CD14-positive monocyte (primary cell): ENCODE results near the gene BCL2L2. TPM values are rescaled to one million over a fixed set of nuclear protein-coding genes. Genes with fewer than 3 reads are reported as not detected.

Experiments used
- DNase-seq, 3 donors: peaks; one replicate each; pipeline ENCODE4 v3.0.0-alpha.2; 2011 to 2022
- H2AFZ ChIP-seq: 2 replicates; pipeline ENCODE4 v1.6.0; 2012; ENCODE audit warnings: mild to moderate bottlenecking, low read depth, low read length, inconsistent platforms; ENCODE audit not compliant: insufficient read depth, poor library complexity, severe bottlenecking
- H3K27ac ChIP-seq, 2 donors: 1 replicate in 1 of 2; 2 replicates in 1 of 2; pipeline ENCODE4 v1.5.1; 2012 to 2013; ENCODE audit warnings: low read length in 2 of 2, control low read depth in 1 of 2, inconsistent platforms in 1 of 2, low read depth in 1 of 2, mild to moderate bottlenecking in 1 of 2
- H3K27me3 ChIP-seq, 2 donors: one replicate each; pipeline versions ENCODE4 v1.6.0 to v1.6.1; 2011 to 2013; ENCODE audit warnings: low read length in 2 of 2; ENCODE audit not compliant: control insufficient read depth in 2 of 2, insufficient read depth in 2 of 2
- H3K36me3 ChIP-seq, 2 donors: replicated peaks in 1 of 2; 1 replicate in 1 of 2; 2 replicates in 1 of 2; pipeline versions ENCODE4 v1.5.1 to v1.6.1; 2012 to 2013; ENCODE audit warnings: low read length in 2 of 2, control low read depth in 1 of 2, inconsistent platforms in 1 of 2, mild to moderate bottlenecking in 1 of 2; ENCODE audit not compliant: insufficient read depth in 2 of 2, control insufficient read depth in 1 of 2
- H3K4me1 ChIP-seq, 2 donors: 1 replicate in 1 of 2; 2 replicates in 1 of 2; pipeline versions ENCODE4 v1.5.1 to v1.6.1; 2012 to 2013; ENCODE audit warnings: low read length in 2 of 2, control low read depth in 1 of 2, inconsistent platforms in 1 of 2, mild to moderate bottlenecking in 1 of 2, moderate library complexity in 1 of 2; ENCODE audit not compliant: insufficient read depth in 2 of 2, control insufficient read depth in 1 of 2
- H3K4me2 ChIP-seq: replicated peaks from 2 replicates; pipeline ENCODE3; 2012; ENCODE audit warnings: low read length, moderate library complexity, mild to moderate bottlenecking; ENCODE audit not compliant: poor library complexity, severe bottlenecking; ENCODE audit errors: extremely low read depth
- H3K4me3 ChIP-seq, 3 experiments: fragments of 200-600 bp in 1 of 3; sonication (generic) in 1 of 3; replicated peaks in 1 of 3; 1 replicate in 2 of 3; 2 replicates in 1 of 3; pipeline ENCODE4 v1.5.1; 2011 to 2013; ENCODE audit warnings: low read length in 3 of 3, mild to moderate bottlenecking in 3 of 3, control low read depth in 2 of 3, low read depth in 2 of 3, inconsistent platforms in 1 of 3, moderate library complexity in 1 of 3
- H3K79me2 ChIP-seq: 2 replicates; pipeline ENCODE4 v1.6.0; 2012; ENCODE audit warnings: mild to moderate bottlenecking, control low read depth, inconsistent platforms, low read length, moderate library complexity; ENCODE audit not compliant: insufficient read depth
- H3K9ac ChIP-seq: 2 replicates; pipeline ENCODE4 v1.6.0; 2017; ENCODE audit warnings: low read length, mild to moderate bottlenecking; ENCODE audit not compliant: insufficient read depth, poor library complexity, severe bottlenecking
- H3K9me3 ChIP-seq, 2 donors: replicated peaks in 1 of 2; 1 replicate in 1 of 2; 2 replicates in 1 of 2; pipeline versions ENCODE4 v1.5.1 to v1.6.1; 2012 to 2013; ENCODE audit warnings: low read length in 2 of 2, control low read depth in 1 of 2; ENCODE audit not compliant: control insufficient read depth in 1 of 2, insufficient read depth in 1 of 2
- H4K20me1 ChIP-seq: 2 replicates; pipeline ENCODE4 v1.6.0; 2012; ENCODE audit warnings: mild to moderate bottlenecking, low read length, control low read depth, moderate library complexity; ENCODE audit not compliant: insufficient read depth
- H3K27ac Mint-ChIP-seq, 7 donors: one replicate each; pipeline ENCODE4 v1.8.0; 2020; ENCODE audit warnings: mild to moderate bottlenecking in 7 of 7, mixed read lengths in 7 of 7, moderate library complexity in 6 of 7, inconsistent platforms in 2 of 7
- H3K27me3 Mint-ChIP-seq, 3 donors: one replicate each; pipeline ENCODE4 v1.8.0; 2021 to 2022; ENCODE audit warnings: low read depth in 3 of 3, mild to moderate bottlenecking in 3 of 3, mixed read lengths in 3 of 3, moderate library complexity in 3 of 3, inconsistent platforms in 1 of 3
- H3K36me3 Mint-ChIP-seq, 2 donors: one replicate each; pipeline ENCODE4 v1.8.0; 2020; ENCODE audit warnings: mixed read lengths in 2 of 2, inconsistent platforms in 1 of 2, mild to moderate bottlenecking in 1 of 2
- H3K4me1 Mint-ChIP-seq: one replicate; pipeline ENCODE4 v1.8.0; 2020; ENCODE audit warnings: mild to moderate bottlenecking, mixed read lengths
- H3K4me3 Mint-ChIP-seq, 2 donors: one replicate each; pipeline ENCODE4 v1.8.0; 2020; ENCODE audit warnings: mild to moderate bottlenecking in 2 of 2, mixed read lengths in 2 of 2, moderate library complexity in 1 of 2
- H3K9me3 Mint-ChIP-seq, 7 donors: one replicate each; pipeline ENCODE4 v1.8.0; 2020 to 2022; ENCODE audit warnings: mixed read lengths in 7 of 7, mild to moderate bottlenecking in 6 of 7, moderate library complexity in 6 of 7, inconsistent platforms in 2 of 7
- CTCF ChIP-seq: fragments of 200-600 bp; IDR thresholded peaks from one replicate; pipeline ENCODE4 v1.8.0; 2022; ENCODE audit warnings: antibody characterized with exemption, mild to moderate bottlenecking
- WGBS: methylation state at CpG from one replicate; pipeline ENCODE4 v1.1.5; 2013; ENCODE audit warnings: missing lambda C conversion rate; ENCODE audit not compliant: insufficient coverage; 5-methylcytosine and 5-hydroxymethylcytosine counted together
- intact Hi-C, 2 donors: fragments of 100-400 bp; cut with micrococcal nuclease; formaldehyde crosslinking; loops; one replicate each; pipeline versions ENCODE4 v1.15.0 to v1.15.1; 2023
- polyA plus RNA-seq, 3 donors: library from polyadenylated mRNA; depleted of rRNA in 1 of 3; unstranded in 2 of 3; stranded (reverse) in 1 of 3; fragments of 300-500 nt in 2 of 3; fragments of >200 nt in 1 of 3; fragmentation: Illumina TruSeq in 2 of 3; gene quantifications; 1 replicate in 2 of 3; 2 replicates in 1 of 3; pipeline ENCODE4 v1.2.3, GENCODE V29; 2012 to 2021

BCL2L2 gene
- polyA plus RNA-seq, 3 donors: 0.90 to 23.7 (median 1.4) TPM

GRCh38 chr14:23326491-23327332 is 20.1 kb downstream of the BCL2L2 start:
- Histone ChIP-seq H3K9ac (no peak overlapping the region), H3K27me3 (no peaks in the 10 kb centered on the region), H3K4me1 (peaks cover 12 to 13% of the 10 kb centered on the region in 2 donors)

More at GRCh38 chr14:23326491-23327332, 20.1 kb downstream of the BCL2L2 start:
- WGBS: 90% methylated on average over 5 of the region's 13 CpGs
- Histone ChIP-seq H4K20me1 (peaks cover 24% of the 10 kb centered on the region), H3K36me3 (peaks cover 27 to 37% of the 10 kb centered on the region in 2 donors), H3K4me2 (no peak overlapping the region), H2AFZ (no peak overlapping the region), H3K4me3 (no peak overlapping the region), H3K9me3 (no peaks in the 10 kb centered on the region), H3K27ac (no peak overlapping the region), H3K79me2 (peaks cover 24% of the 10 kb centered on the region)
- H3K36me3 Mint-ChIP-seq: peaks cover 33 to 36% of the 10 kb centered on the region in 2 donors
- no peak for TF ChIP-seq CTCF
- H3K4me3 Mint-ChIP-seq: no peak overlapping the region
- intact Hi-C loops: loop anchor here in 1 of 2 donors (10.0 kb wide), 2 partner anchors 138 to 238 kb away; partner anchors contain the start of genes AP1G2 and NGDN
- DNase-seq: no peak
- peaks cover 13% of the 10 kb centered on the region for H3K4me1 Mint-ChIP-seq
- no peaks in the 10 kb centered on the region for H3K9me3 Mint-ChIP-seq
- H3K27me3 Mint-ChIP-seq: peaks cover 0 to 3% (median 0%) of the 10 kb centered on the region in 3 donors
- peak overlapping the region in 2 of 7 donors; percentile 37 to 53 for H3K27ac Mint-ChIP-seq
